ENCODE results near the gene FFAR3. TPM values are rescaled to one million over a fixed set of nuclear protein-coding genes. Genes with fewer than 3 reads are reported as not detected.

FFAR3 gene
- total and polyA plus RNA-seq, 9 of the 15 experiments (the other 6 are each of a cell fraction or from before 2014, with no cell fraction given), result not detected

DNA sequence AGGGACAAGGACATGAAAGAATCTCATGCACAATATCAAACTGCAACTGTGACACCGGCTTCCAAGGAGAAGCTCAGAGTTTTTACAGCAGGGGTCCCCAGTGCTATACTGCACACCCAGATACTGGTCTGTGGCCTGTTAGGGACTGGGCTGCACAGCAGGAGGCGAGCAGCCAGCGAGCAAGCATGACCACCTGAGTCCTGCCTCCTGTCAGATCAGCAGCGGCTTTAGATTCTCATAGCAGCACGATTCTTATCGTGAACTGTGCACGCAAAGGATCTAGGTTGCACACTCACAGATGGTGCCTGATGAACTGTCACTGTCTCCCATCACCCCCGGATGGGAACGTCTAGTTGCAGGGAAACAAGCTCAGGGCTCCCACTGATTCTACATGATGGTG, 42.4 kb upstream of the FFAR3 start (continued):
- TF ChIP-seq, protein P1, sequence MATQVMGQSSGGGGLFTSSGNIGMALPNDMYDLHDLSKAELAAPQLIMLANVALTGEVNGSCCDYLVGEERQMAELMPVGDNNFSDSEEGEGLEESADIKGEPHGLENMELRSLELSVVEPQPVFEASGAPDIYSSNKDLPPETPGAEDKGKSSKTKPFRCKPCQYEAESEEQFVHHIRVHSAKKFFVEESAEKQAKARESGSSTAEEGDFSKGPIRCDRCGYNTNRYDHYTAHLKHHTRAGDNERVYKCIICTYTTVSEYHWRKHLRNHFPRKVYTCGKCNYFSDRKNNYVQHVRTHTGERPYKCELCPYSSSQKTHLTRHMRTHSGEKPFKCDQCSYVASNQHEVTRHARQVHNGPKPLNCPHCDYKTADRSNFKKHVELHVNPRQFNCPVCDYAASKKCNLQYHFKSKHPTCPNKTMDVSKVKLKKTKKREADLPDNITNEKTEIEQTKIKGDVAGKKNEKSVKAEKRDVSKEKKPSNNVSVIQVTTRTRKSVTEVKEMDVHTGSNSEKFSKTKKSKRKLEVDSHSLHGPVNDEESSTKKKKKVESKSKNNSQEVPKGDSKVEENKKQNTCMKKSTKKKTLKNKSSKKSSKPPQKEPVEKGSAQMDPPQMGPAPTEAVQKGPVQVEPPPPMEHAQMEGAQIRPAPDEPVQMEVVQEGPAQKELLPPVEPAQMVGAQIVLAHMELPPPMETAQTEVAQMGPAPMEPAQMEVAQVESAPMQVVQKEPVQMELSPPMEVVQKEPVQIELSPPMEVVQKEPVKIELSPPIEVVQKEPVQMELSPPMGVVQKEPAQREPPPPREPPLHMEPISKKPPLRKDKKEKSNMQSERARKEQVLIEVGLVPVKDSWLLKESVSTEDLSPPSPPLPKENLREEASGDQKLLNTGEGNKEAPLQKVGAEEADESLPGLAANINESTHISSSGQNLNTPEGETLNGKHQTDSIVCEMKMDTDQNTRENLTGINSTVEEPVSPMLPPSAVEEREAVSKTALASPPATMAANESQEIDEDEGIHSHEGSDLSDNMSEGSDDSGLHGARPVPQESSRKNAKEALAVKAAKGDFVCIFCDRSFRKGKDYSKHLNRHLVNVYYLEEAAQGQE (IDR thresholded peaks at IDR 0.05; ENCODE audit: borderline replicate concordance), result no peak
- TF ChIP-seq, protein P1 (CRISPR knock-in tag; IDR thresholded peaks at IDR 0.05; ENCODE audit: low read depth), result no peak
- TF ChIP-seq ZNF324 (CRISPR knock-in tag; IDR thresholded peaks at IDR 0.05), result no peak
- TF ChIP-seq E2F3 (CRISPR knock-in tag; IDR thresholded peaks at IDR 0.05), result no peak
- TF ChIP-seq ILK (tag; IDR thresholded peaks at IDR 0.05; ENCODE audit: borderline replicate concordance, low read depth), result no peak
